Muscle layer of colon (tissue), 2 donors: ENCODE results near the gene CRPPA.

Experiments used
- H3K27ac ChIP-seq: one replicate; pipeline ENCODE4 v1.7.0; 2013; ENCODE audit warnings: low read depth, mild to moderate bottlenecking, low read length, moderate library complexity
- H3K27me3 ChIP-seq, 2 donors: one replicate each; pipeline ENCODE4 v1.7.0; 2013; ENCODE audit warnings: low read length in 2 of 2, mild to moderate bottlenecking in 2 of 2; ENCODE audit not compliant: insufficient read depth in 2 of 2, control insufficient read depth in 1 of 2
- H3K36me3 ChIP-seq: one replicate; pipeline ENCODE4 v1.7.0; 2013; ENCODE audit warnings: mild to moderate bottlenecking, low read length; ENCODE audit not compliant: insufficient read depth
- H3K4me1 ChIP-seq: one replicate; pipeline ENCODE4 v1.7.0; 2013; ENCODE audit warnings: mild to moderate bottlenecking, low read length; ENCODE audit not compliant: insufficient read depth
- H3K4me3 ChIP-seq, 2 donors: one replicate each; pipeline ENCODE4 v1.7.0; 2013; ENCODE audit warnings: low read length in 2 of 2, low read depth in 1 of 2, mild to moderate bottlenecking in 1 of 2, moderate library complexity in 1 of 2
- H3K9ac ChIP-seq: one replicate; pipeline ENCODE4 v1.7.0; 2013; ENCODE audit warnings: low read length
- H3K9me3 ChIP-seq: one replicate; pipeline ENCODE4 v1.7.0; 2013; ENCODE audit warnings: mild to moderate bottlenecking, low read length
- donor health status: abdominal sarcoma.
- donor health status: Adenocarcinoma of cecum.

Gene CRPPA

DNA sequence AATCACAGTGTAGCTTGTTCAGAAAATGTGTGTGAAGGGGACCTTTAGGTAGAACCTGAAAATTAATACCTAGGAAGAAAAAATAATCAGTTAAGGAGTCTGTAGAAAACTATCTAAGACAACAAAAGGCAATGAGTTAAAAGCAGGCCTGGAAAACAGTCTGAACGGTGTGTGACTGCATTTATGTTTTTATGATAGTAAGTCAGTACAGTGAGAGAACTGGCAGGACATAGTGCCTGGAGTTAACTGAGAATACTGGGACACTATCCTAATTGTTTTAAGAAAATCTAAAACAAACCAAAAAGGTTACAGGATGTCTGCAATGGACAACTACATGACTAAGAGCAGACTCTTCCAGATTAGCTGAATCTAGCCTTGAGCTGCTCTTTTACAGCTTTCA is 17.9 kb downstream of the CRPPA start:
- Histone ChIP-seq H3K27ac (no peak overlapping the region), H3K36me3 (no peaks in the 10 kb centered on the region), H3K9me3 (no peaks in the 10 kb centered on the region), H3K27me3 (no peaks in the 10 kb centered on the region), H3K4me3 (no peak overlapping the region), H3K4me1 (no peaks in the 10 kb centered on the region), H3K9ac (no peak overlapping the region)

DNA sequence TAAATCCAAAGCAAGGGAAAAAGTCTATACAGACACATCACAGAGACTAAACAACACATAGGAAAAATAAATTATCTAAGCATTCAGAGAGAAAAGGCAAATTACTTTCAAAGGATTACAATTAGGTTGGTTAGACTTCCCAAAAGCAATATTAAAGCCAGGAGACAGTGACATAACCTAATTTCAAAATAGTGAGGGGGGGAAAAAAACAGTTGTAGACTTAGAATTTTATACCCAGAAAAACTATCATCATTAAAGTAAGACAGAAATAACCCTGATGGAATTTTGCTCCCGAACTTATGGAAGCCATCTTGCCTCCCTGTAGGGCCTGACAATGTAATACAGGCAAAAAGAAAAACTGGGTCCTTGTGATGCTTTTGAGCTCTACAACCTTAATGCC is 18.4 kb downstream of the CRPPA start:
- no peak overlapping the region for H3K4me3 ChIP-seq
- H3K27me3 ChIP-seq = no peaks in the 10 kb centered on the region
- no peaks in the 10 kb centered on the region for H3K9me3 ChIP-seq
- no peak overlapping the region for H3K27ac ChIP-seq
- H3K4me1 ChIP-seq = no peaks in the 10 kb centered on the region
- no peak overlapping the region for H3K9ac ChIP-seq
- no peaks in the 10 kb centered on the region for H3K36me3 ChIP-seq

DNA sequence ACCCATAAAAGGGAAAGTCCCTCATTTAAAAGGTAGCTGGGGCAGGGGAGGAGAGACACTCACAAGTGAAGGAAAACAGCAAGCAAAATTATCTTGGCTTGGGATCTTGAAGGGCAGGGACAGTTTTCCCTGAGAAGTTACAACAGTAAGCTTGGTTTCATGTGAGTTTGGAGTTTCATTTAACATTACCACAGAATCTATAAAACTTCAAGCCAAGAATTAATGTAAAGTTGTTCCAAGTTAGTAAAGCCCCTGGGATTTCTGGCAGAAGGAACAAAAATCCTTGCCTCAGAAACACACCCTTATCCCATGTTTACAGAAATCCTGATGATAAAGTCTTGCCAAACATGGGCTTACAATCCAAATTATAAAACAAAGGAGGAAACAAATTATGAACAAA is 19.2 kb downstream of the CRPPA start:
- no peak overlapping the region for H3K27ac ChIP-seq
- no peak overlapping the region for H3K4me3 ChIP-seq
- no peaks in the 10 kb centered on the region for H3K4me1 ChIP-seq
- no peak overlapping the region for H3K9ac ChIP-seq
- no peaks in the 10 kb centered on the region for H3K36me3 ChIP-seq
- H3K27me3 ChIP-seq = no peaks in the 10 kb centered on the region
- H3K9me3 ChIP-seq = no peaks in the 10 kb centered on the region

DNA sequence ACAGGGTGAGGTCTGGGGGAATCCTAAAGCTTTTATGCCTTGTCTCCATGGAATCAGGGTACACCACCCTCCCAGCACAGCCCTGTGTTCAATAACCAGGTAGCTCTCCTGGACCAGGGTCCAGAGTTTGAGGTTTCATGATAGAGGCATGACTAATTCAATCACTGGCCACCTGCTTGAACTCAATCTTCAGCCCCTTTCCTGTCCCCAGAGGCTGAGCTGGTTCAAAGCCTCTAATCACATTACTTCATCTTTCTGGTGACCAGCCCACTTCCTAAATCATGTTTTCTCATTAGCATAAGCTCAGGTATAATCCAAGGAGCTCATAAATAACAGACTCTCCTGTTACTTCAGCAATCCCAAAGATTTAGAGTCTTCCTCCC is 20.5 kb downstream of the CRPPA start:
- H3K27ac ChIP-seq = no peak overlapping the region
- H3K9me3 ChIP-seq = no peaks in the 10 kb centered on the region
- no peaks in the 10 kb centered on the region for H3K4me1 ChIP-seq
- H3K27me3 ChIP-seq = no peaks in the 10 kb centered on the region
- no peaks in the 10 kb centered on the region for H3K36me3 ChIP-seq
- no peak overlapping the region for H3K9ac ChIP-seq
- no peak overlapping the region for H3K4me3 ChIP-seq

DNA sequence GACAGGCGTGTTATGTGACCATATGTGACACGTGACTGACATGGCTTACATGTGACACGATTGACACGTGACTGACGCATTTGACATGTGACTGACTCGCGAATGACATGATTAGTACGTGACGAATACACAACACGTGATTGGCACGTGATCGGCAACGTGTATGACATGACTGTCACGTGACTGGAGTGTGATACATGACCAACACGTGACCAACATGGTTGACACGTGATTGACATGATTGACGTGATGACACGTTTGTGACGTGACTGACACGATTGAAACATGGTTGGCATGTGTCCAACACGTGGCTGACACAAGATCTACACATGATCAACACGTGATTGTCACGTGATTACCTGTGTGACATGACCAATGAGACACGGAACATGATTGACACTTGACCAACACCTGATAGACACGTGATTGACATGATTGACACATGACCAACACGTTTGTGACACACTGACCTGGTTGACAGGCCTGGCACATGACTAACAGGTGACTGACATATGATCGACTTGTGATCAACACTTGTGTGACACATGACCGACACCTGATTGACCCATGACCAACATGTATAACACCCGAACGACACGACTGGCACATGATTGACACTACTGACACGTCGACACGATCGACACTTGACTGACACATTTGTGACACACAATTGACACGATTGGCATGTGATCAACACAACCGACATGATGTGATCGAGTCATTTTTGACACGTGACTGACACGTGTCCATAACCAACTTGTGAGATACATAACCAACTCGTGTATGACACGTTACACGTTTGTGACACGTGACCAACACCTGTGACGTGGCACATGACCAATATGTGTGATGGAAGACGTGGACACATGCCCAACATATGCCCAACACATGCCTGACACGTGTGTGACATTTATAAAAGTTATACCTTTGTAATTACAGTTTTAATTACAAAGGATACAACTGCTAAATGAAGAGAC is 21.1 kb downstream of the CRPPA start:
- Histone ChIP-seq H3K4me3 (no peak overlapping the region), H3K27me3 (no peaks in the 10 kb centered on the region), H3K27ac (no peak overlapping the region), H3K36me3 (no peaks in the 10 kb centered on the region), H3K4me1 (no peaks in the 10 kb centered on the region), H3K9me3 (no peaks in the 10 kb centered on the region), H3K9ac (no peak overlapping the region)

DNA sequence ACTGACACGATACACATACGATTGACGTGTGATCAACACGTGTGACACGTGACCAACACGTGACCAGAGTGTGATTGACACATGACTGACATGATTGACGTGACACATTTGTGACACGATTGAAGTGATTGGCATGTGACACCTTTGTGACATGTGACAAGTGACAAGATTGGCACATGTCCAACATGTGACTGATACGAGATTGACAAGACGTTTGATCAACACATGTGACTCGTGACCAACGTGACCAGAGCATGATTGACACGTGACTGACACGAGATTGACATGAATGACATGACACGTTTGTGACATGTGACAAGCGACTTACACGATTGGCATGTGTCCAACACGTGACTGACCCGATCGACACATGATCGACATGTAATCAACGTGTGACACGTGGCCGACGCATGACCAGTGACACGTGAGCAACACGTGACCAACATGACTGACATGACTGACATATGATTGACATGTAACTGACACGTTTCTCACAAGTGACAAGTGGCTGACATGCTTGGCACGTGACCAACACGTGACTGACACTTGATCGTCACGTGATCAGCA is 22.0 kb downstream of the CRPPA start:
- Histone ChIP-seq H3K27ac (no peak overlapping the region), H3K9ac (no peak overlapping the region), H3K4me3 (no peak overlapping the region), H3K36me3 (no peaks in the 10 kb centered on the region), H3K9me3 (no peaks in the 10 kb centered on the region), H3K4me1 (no peaks in the 10 kb centered on the region), H3K27me3 (no peaks in the 10 kb centered on the region)

DNA sequence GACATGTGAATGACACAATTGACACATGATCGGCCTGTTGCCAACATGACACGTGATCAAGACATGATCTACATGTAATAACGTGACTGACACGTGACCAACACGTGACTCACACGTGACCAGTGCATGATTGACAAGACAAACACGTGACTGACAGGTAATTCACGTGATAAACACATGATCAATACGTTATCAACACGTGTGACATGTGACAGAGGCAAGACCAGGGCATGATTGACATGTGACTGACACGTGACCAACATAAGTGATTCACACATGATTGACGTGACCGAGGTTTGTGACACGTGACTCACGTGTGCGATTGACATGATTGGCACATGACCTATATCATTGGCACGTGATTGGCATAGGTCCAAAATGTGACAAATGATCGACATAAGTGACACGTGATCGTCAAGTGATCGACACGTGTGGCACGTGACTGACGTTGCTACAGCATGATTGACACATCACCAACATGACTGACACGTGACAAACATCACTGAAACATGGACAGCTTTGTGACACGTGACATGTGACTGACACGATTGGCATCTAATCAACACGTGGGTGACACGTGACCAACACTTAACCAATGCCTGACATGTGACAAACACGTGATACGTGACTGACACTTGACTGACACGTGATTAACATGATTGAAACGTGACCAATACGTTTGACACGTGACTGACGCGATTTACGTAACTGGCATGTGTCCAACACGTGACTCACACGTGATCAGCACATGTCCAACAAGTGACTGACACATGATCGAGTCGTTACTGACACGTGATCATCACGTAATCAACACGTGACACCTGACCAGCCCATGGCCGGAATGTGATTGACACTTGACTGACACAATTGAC is 23.0 kb downstream of the CRPPA start:
- no peak overlapping the region for H3K9ac ChIP-seq
- no peak overlapping the region for H3K4me3 ChIP-seq
- no peaks in the 10 kb centered on the region for H3K9me3 ChIP-seq
- no peaks in the 10 kb centered on the region for H3K36me3 ChIP-seq
- H3K27ac ChIP-seq = no peak overlapping the region
- H3K4me1 ChIP-seq = no peaks in the 10 kb centered on the region
- no peaks in the 10 kb centered on the region for H3K27me3 ChIP-seq

DNA sequence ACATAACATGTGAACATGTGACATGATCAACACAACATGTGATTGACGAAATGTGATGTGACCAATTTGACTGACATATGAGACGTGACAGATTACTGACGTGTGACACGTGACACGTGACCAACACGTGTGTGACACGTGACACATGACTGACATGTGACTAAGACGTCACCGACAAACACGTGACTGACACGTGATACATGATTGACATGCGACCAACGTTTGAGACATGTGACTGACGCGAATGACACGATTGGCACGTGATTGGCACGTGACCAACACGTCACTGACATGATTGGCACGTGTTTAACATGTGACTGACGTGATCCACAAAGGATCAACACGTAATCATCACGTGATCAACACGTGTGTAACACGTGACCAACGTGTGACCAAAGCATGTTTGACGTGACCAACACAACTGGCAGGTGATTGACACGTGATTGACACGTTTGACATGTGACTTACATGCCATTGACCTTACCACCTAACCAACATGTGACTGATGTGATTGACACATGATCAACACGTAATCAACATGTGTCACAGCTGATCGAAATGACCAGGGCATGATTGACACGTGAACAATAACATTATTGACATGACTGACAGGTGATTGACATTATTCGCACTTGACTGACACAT is 23.7 kb downstream of the CRPPA start:
- Histone ChIP-seq H3K36me3 (no peaks in the 10 kb centered on the region), H3K27me3 (no peaks in the 10 kb centered on the region), H3K27ac (no peak overlapping the region), H3K9me3 (no peaks in the 10 kb centered on the region), H3K9ac (no peak overlapping the region), H3K4me3 (no peak overlapping the region), H3K4me1 (no peaks in the 10 kb centered on the region)

DNA sequence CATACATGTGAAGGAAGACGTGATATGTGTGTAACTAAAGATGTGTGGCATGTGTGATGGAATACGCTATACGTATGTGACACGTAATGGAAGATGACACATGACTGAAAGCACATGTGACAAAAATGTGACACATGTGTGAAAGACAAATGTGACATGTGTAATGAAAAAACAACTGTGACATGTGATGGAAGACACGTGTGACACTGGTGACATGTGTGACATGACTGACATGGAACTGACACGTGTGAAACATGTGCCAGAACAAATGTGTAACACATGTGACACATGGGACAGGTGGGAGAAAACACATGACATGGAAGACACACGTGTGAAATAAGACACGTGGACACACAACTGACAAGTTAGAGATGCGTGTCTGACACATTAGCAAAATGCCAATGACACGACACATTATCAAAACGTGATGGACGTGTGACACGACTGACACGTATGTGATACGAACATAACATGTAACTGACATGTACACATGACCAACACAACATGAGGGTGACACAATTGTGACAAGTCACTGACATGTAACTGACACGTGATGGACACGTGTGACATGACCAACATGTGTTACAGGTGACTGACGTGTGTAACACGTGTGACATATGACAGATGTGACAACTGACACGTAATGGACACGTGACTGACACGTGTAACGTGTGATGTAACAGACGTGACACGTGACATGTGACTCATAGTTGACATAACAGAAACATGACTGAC is 24.4 kb downstream of the CRPPA start:
- no peaks in the 10 kb centered on the region for H3K36me3 ChIP-seq
- no peak overlapping the region for H3K9ac ChIP-seq
- no peak overlapping the region for H3K27ac ChIP-seq
- H3K4me3 ChIP-seq = no peak overlapping the region
- H3K4me1 ChIP-seq = no peaks in the 10 kb centered on the region
- no peaks in the 10 kb centered on the region for H3K27me3 ChIP-seq
- no peaks in the 10 kb centered on the region for H3K9me3 ChIP-seq

DNA sequence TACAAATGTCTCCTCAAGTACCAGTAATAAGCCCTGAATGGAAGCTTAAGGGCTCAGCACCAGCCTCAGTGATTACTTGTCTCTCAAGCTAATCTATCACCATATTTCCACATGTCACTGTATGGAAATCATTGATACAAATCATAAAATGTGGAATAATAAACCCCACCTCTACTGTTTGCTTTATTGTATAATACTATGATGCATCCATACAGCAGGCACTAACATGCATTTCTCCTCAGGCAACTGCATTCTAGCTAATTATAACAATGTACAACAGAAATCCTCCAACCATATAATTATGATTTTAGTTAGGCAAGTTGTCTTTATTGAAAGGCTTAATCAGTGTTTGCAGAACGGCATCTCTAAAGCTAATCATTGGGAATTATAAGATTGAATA is 26.2 kb downstream of the CRPPA start:
- Histone ChIP-seq H3K9me3 (no peaks in the 10 kb centered on the region), H3K4me1 (no peaks in the 10 kb centered on the region), H3K4me3 (no peak overlapping the region), H3K9ac (no peak overlapping the region), H3K27me3 (no peaks in the 10 kb centered on the region), H3K36me3 (no peaks in the 10 kb centered on the region), H3K27ac (no peak overlapping the region)
